ENCODE measurements around the gene SLC24A5.

The SLC24A5 gene

GRCh38 chr15:48090666-48091065, 30.1 kb upstream of the SLC24A5 start:
- Histone ChIP-seq H3K27ac (ENCODE audit: low read length) (no peak overlapping the region), H3K9me3 (ENCODE audit: control insufficient read depth, low read depth, low read length) (peaks cover 19% of the 10 kb centered on the region), H3K36me3 (ENCODE audit: control insufficient read depth, low read depth, low read length) (no peaks in the 10 kb centered on the region), H3K4me1 (ENCODE audit: control insufficient read depth, low read depth, low read length) (no peaks in the 10 kb centered on the region), H3K27me3 (ENCODE audit: control insufficient read depth, insufficient read depth, low read length) (no peaks in the 10 kb centered on the region), H3K4me3 (ENCODE audit: low read length) (no peak overlapping the region), H3K9ac (ENCODE audit: low read length) (no peak overlapping the region)

GRCh38 chr15:48091522-48091921, 29.3 kb upstream of the SLC24A5 start:
- Histone ChIP-seq H3K9ac (ENCODE audit: low read length) (no peak overlapping the region), H3K27me3 (ENCODE audit: control insufficient read depth, insufficient read depth, low read length) (no peaks in the 10 kb centered on the region), H3K27ac (ENCODE audit: low read length) (no peak overlapping the region), H3K4me1 (ENCODE audit: control insufficient read depth, low read depth, low read length) (no peaks in the 10 kb centered on the region), H3K4me3 (ENCODE audit: low read length) (no peak overlapping the region), H3K36me3 (ENCODE audit: control insufficient read depth, low read depth, low read length) (no peaks in the 10 kb centered on the region), H3K9me3 (ENCODE audit: control insufficient read depth, low read depth, low read length) (peaks cover 19% of the 10 kb centered on the region)

GRCh38 chr15:48096355-48096786, 24.4 kb upstream of the SLC24A5 start:
- Histone ChIP-seq H3K27ac (ENCODE audit: low read length) (no peak overlapping the region), H3K27me3 (ENCODE audit: control insufficient read depth, insufficient read depth, low read length) (no peaks in the 10 kb centered on the region), H3K9me3 (ENCODE audit: control insufficient read depth, low read depth, low read length) (no peaks in the 10 kb centered on the region), H3K9ac (ENCODE audit: low read length) (no peak overlapping the region), H3K4me1 (ENCODE audit: control insufficient read depth, low read depth, low read length) (no peaks in the 10 kb centered on the region), H3K36me3 (ENCODE audit: control insufficient read depth, low read depth, low read length) (no peaks in the 10 kb centered on the region), H3K4me3 (ENCODE audit: low read length) (no peak overlapping the region)

GRCh38 chr15:48096813-48097212, 24.0 kb upstream of the SLC24A5 start:
- Histone ChIP-seq H3K4me1 (ENCODE audit: control insufficient read depth, low read depth, low read length) (no peaks in the 10 kb centered on the region), H3K27me3 (ENCODE audit: control insufficient read depth, insufficient read depth, low read length) (no peaks in the 10 kb centered on the region), H3K9ac (ENCODE audit: low read length) (no peak overlapping the region), H3K9me3 (ENCODE audit: control insufficient read depth, low read depth, low read length) (no peaks in the 10 kb centered on the region), H3K4me3 (ENCODE audit: low read length) (no peak overlapping the region), H3K36me3 (ENCODE audit: control insufficient read depth, low read depth, low read length) (no peaks in the 10 kb centered on the region), H3K27ac (ENCODE audit: low read length) (no peak overlapping the region)

GRCh38 chr15:48097264-48097663, 23.5 kb upstream of the SLC24A5 start:
- Histone ChIP-seq H3K4me3 (ENCODE audit: low read length) (no peak overlapping the region), H3K27me3 (ENCODE audit: control insufficient read depth, insufficient read depth, low read length) (no peaks in the 10 kb centered on the region), H3K27ac (ENCODE audit: low read length) (no peak overlapping the region), H3K9ac (ENCODE audit: low read length) (no peak overlapping the region), H3K36me3 (ENCODE audit: control insufficient read depth, low read depth, low read length) (no peaks in the 10 kb centered on the region), H3K4me1 (ENCODE audit: control insufficient read depth, low read depth, low read length) (no peaks in the 10 kb centered on the region), H3K9me3 (ENCODE audit: control insufficient read depth, low read depth, low read length) (no peaks in the 10 kb centered on the region)

GRCh38 chr15:48101376-48101961, 19.3 kb upstream of the SLC24A5 start:
- H3K4me1 ChIP-seq (ENCODE audit: control insufficient read depth, low read depth, low read length) = no peaks in the 10 kb centered on the region
- H3K27ac ChIP-seq (ENCODE audit: low read length) = no peak overlapping the region
- no peak overlapping the region for H3K4me3 ChIP-seq (ENCODE audit: low read length)
- no peaks in the 10 kb centered on the region for H3K27me3 ChIP-seq (ENCODE audit: control insufficient read depth, insufficient read depth, low read length)
- no peak overlapping the region for H3K9ac ChIP-seq (ENCODE audit: low read length)
- no peaks in the 10 kb centered on the region for H3K36me3 ChIP-seq (ENCODE audit: control insufficient read depth, low read depth, low read length)
- no peaks in the 10 kb centered on the region for H3K9me3 ChIP-seq (ENCODE audit: control insufficient read depth, low read depth, low read length)

GRCh38 chr15:48102167-48102566, 18.6 kb upstream of the SLC24A5 start:
- Histone ChIP-seq H3K9me3 (ENCODE audit: control insufficient read depth, low read depth, low read length) (no peaks in the 10 kb centered on the region), H3K9ac (ENCODE audit: low read length) (no peak overlapping the region), H3K27me3 (ENCODE audit: control insufficient read depth, insufficient read depth, low read length) (no peaks in the 10 kb centered on the region), H3K36me3 (ENCODE audit: control insufficient read depth, low read depth, low read length) (no peaks in the 10 kb centered on the region), H3K4me1 (ENCODE audit: control insufficient read depth, low read depth, low read length) (no peaks in the 10 kb centered on the region), H3K27ac (ENCODE audit: low read length) (no peak overlapping the region), H3K4me3 (ENCODE audit: low read length) (no peak overlapping the region)

GRCh38 chr15:48103647-48104046, 17.1 kb upstream of the SLC24A5 start:
- Histone ChIP-seq H3K9ac (ENCODE audit: low read length) (no peak overlapping the region), H3K27ac (ENCODE audit: low read length) (no peak overlapping the region), H3K27me3 (ENCODE audit: control insufficient read depth, insufficient read depth, low read length) (no peaks in the 10 kb centered on the region), H3K9me3 (ENCODE audit: control insufficient read depth, low read depth, low read length) (no peaks in the 10 kb centered on the region), H3K4me1 (ENCODE audit: control insufficient read depth, low read depth, low read length) (no peaks in the 10 kb centered on the region), H3K36me3 (ENCODE audit: control insufficient read depth, low read depth, low read length) (no peaks in the 10 kb centered on the region), H3K4me3 (ENCODE audit: low read length) (no peak overlapping the region)

- no peak overlapping the region for H3K9ac ChIP-seq (ENCODE audit: low read length)
- no peaks in the 10 kb centered on the region for H3K9me3 ChIP-seq (ENCODE audit: control insufficient read depth, low read depth, low read length)
- H3K27me3 ChIP-seq (ENCODE audit: control insufficient read depth, insufficient read depth, low read length) = no peaks in the 10 kb centered on the region
- no peak overlapping the region for H3K4me3 ChIP-seq (ENCODE audit: low read length)
- H3K36me3 ChIP-seq (ENCODE audit: control insufficient read depth, low read depth, low read length) = no peaks in the 10 kb centered on the region
- H3K4me1 ChIP-seq (ENCODE audit: control insufficient read depth, low read depth, low read length) = no peaks in the 10 kb centered on the region
- no peak overlapping the region for H3K27ac ChIP-seq (ENCODE audit: low read length)
Observed at GRCh38 chr15:48105936-48106335, 14.9 kb upstream of the SLC24A5 start.

GRCh38 chr15:48109212-48109611, 11.6 kb upstream of the SLC24A5 start:
- Histone ChIP-seq H3K4me3 (ENCODE audit: low read length) (no peak overlapping the region), H3K9ac (ENCODE audit: low read length) (no peak overlapping the region), H3K36me3 (ENCODE audit: control insufficient read depth, low read depth, low read length) (no peaks in the 10 kb centered on the region), H3K27ac (ENCODE audit: low read length) (no peak overlapping the region), H3K27me3 (ENCODE audit: control insufficient read depth, insufficient read depth, low read length) (no peaks in the 10 kb centered on the region), H3K9me3 (ENCODE audit: control insufficient read depth, low read depth, low read length) (no peaks in the 10 kb centered on the region), H3K4me1 (ENCODE audit: control insufficient read depth, low read depth, low read length) (no peaks in the 10 kb centered on the region)

GRCh38 chr15:48109856-48110531, 10.8 kb upstream of the SLC24A5 start:
- no peaks in the 10 kb centered on the region for H3K27me3 ChIP-seq (ENCODE audit: control insufficient read depth, insufficient read depth, low read length)
- H3K4me3 ChIP-seq (ENCODE audit: low read length) = no peak overlapping the region
- H3K9me3 ChIP-seq (ENCODE audit: control insufficient read depth, low read depth, low read length) = no peaks in the 10 kb centered on the region
- no peaks in the 10 kb centered on the region for H3K4me1 ChIP-seq (ENCODE audit: control insufficient read depth, low read depth, low read length)
- H3K36me3 ChIP-seq (ENCODE audit: control insufficient read depth, low read depth, low read length) = no peaks in the 10 kb centered on the region
- H3K9ac ChIP-seq (ENCODE audit: low read length) = no peak overlapping the region
- H3K27ac ChIP-seq (ENCODE audit: low read length) = no peak overlapping the region

- no peaks in the 10 kb centered on the region for H3K4me1 ChIP-seq (ENCODE audit: control insufficient read depth, low read depth, low read length)
- H3K4me3 ChIP-seq (ENCODE audit: low read length) = no peak overlapping the region
- no peak overlapping the region for H3K9ac ChIP-seq (ENCODE audit: low read length)
- no peaks in the 10 kb centered on the region for H3K9me3 ChIP-seq (ENCODE audit: control insufficient read depth, low read depth, low read length)
- no peaks in the 10 kb centered on the region for H3K27me3 ChIP-seq (ENCODE audit: control insufficient read depth, insufficient read depth, low read length)
- H3K36me3 ChIP-seq (ENCODE audit: control insufficient read depth, low read depth, low read length) = no peaks in the 10 kb centered on the region
- H3K27ac ChIP-seq (ENCODE audit: low read length) = no peak overlapping the region
Observed at GRCh38 chr15:48112242-48112641, 8.5 kb upstream of the SLC24A5 start.
